ENCODE results near the gene XPO5.
A peak's percentile ranks its signal among the peaks of the same experiment; 100 is the strongest.

XPO5 gene

GRCh38 chr6:43494766-43495165 is 81.1 kb downstream of the XPO5 start:
- no peak for DNase-seq

DNA sequence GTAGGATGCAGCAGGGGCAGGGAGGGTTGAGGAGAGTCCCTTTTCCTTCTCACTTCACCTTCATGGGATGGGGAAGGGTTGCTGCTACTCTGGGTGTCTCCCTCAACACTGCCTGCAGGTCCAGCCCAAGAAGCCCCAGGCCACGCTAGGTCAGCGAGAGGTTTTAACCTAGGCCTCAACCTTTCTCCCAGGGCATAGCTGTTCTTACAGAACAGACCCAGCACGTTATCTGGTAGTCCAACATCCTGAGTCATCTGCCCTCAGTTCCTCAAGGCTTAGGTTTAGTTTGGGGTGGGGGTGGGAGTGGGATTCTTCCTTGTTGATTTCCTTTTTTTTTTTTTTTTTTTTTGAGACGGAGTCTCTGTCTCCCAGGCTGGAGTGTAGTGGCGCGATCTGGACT is 81.5 kb downstream of the XPO5 start:
- no peak for DNase-seq

- DNase-seq: no peak
Measured at GRCh38 chr6:43493833-43494232, 82.0 kb downstream of the XPO5 start.

- DNase-seq: no peak
Measured at GRCh38 chr6:43493230-43493629, 82.6 kb downstream of the XPO5 start.

- no peak for DNase-seq
Measured at GRCh38 chr6:43492673-43493072, 83.2 kb downstream of the XPO5 start.

DNA sequence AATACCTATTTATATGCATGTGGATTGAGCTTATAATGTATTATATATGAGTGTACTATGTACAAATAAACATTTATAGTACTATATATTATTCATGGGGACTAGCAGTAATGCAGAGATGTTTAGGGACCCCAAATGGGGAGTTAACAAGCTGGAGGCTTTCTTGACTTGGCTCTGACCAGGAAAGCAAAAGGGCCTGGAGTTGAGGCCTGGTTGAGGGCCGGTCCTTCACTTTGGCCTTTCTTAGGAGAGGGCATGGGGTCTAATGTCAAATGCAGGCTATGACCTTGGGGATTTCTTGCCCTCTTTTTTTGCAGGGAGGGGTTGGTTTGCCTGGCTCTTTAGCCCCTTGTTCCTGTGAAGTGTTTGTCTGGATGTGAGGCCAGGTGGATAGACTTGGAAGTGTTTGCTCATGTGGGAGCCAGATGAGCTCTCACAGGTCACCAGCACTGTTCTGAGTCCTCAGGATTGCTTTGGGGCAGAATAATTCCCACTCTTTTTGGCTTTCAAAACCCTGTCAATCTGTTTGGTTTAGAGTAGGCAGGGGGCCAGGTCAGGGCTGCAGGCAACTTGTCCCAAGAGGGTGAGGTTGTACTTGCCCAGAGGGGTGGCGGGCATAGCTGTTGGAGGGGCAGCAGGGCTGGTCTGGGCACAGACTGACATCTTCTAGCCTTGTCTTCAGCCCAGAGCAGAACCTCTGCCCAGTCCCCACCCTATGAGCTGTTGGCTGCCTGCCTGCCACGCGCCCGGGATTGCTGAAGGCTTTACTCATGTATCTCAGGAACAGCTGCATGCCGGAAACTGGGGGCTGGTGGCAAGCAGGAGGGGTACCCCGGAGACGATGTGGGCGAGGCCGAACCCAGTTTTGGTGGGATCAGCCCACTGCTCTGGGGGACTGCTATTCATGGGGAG is 83.8 kb downstream of the XPO5 start:
- no peak for DNase-seq

DNA sequence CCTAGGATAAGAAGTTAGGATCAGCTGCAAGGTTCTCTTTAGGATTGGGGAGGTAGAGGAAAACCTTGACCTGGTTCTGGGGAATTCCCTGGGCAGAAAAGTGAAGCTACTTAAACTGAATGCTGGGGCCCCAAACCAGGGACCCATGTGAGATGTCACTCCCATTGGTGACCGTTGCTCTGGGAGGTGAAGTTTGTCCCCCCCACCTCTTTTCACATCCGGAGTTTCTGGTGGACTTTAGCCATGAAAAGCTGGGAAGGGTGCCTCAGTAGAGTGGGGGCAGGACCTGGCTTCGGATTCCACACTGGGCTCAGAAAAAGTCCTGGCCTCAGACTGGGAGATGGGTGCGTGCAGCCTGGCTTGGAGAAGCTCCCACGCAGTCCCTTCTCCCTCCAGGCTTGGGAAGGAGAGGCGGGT is 85.3 kb downstream of the XPO5 start:
- DNase-seq: no peak

DNA sequence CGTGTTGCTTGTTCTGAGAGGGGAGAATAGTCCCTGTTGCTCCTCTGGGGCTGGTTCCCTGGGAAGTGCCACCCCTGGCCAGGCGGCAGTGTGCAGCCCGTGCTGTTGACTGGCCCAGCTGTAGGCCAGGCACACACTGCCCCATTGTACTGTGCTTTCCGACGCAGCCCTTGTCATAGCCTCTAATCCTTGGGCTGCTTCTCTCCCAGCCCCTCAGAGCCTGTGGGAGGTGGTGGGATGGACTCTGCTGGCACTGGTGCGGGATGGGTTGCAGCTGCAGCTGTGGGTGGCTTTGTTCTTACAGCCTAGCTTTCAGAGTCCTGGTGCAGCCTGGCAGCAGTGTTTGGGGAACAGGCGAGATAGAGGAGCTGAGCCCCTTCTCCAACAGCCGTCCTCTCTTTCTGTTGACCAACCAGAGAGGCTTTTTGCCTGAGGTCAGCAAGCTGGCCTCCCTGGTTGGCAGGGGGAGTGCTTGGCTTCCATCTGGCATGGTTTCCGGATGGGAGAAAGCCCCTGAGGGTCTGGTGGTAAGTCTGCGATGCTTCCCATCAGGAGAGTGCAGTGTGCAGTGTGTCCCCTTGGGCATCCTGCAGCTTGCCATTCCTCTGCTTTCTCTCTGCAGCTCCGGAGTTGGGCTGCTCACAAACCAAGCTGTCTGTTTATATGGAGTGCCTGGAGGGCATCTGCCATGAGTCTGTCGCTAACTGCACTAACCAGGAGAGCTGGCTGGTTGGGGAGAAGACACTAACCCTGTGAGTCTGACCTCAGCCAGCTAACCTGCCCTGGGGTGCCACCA is 86.4 kb downstream of the XPO5 start:
- DNase-seq: no peak

DNA sequence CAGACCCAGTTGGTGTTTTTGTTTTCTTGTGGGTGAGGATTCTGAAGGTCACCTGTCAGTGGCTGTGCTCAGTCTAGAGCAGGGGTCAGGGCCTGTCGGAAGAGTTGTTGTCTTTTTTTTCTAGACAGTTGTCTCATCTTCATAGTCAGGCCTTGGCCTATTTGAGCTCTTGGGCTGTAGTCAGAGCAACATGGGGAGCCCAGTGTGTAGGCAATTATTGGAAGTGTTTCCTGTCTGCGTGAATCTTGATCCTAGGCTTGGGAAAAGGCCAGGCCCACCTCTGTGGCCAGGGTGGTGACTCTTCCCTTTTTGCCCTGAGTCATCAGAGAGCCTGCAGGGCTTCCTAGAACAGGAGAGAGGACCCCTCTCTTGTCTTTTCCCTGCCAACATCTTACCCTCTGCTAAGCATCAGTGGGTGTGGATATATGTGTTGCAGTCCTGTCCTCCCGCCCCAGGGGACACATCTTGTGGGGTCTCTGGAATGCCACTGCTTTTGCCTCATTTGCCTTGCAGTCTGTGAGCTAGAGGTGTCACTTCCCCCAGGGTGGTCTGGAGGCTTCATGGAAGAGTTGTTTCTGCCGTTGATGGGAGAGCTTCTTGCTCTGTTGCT is 87.1 kb downstream of the XPO5 start:
- no peak for DNase-seq

DNA sequence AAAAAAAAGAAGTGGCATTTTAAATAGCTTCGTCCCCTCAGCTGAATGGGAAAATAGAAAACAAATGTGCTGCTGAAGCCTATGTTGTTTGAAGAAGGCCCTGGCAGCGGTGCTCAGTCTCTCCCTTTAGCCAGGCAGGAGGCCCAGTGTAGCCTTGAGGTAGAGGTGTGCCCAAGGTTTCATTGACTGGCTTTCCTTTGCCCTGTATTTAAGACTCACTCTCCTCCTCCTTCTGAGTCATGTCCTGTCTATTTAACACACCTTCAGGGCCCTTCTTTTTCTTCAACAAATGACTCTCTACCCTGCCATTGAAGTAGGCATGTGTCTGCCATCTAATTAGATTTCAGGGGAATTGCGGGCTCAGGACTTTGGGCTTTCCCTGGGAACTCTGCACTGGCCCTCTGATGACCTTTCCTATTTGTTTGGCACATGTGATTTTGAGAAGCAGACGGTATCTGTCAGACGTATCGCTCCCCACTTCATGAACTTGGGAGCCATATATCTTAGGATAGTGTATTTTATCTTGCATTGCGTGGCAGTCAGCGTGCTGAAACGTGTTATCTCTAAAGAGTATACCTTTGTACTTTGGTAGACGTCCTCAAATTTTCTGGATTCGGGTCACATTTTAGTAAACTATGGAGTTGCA is 94.1 kb downstream of the XPO5 start:
- DNase-seq: no peak

DNA sequence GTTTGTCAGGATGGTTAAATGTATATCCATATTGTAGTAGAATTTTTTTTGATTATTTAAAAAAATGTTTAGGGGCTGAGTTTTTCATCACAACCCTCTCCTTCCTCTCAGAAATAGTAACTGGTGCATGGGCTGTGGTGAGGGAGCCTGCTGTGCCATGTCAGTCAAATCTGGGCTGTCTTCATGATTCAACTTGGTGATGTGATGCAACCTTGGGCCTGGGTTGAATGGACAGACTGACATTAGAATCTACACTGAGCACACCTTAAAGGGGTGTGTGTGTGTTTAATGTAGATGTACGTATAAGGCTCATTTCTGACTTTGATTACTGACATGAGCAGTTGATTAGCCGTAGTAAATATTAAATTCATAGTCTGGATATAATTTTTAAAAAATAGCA is 94.8 kb downstream of the XPO5 start:
- no peak for DNase-seq

DNA sequence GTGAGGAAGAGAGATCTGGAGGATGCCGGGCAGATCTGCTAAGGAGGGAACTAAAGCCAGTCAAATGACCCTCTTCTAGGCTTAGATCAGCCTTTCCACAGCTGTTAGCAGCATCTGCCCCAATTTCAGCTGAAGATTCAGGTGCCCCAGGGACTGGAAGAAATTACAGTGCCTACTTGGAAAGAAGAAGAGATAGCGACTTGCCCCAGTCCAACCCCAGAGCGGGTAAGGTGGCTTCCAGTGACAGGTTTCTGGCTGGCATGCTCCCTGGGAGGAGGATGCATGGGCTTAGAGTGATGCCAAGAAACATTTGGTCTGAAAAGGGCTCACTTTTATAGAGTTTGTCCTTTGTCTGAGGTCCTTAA is 97.8 kb downstream of the XPO5 start:
- DNase-seq: peak; percentile 60

DNA sequence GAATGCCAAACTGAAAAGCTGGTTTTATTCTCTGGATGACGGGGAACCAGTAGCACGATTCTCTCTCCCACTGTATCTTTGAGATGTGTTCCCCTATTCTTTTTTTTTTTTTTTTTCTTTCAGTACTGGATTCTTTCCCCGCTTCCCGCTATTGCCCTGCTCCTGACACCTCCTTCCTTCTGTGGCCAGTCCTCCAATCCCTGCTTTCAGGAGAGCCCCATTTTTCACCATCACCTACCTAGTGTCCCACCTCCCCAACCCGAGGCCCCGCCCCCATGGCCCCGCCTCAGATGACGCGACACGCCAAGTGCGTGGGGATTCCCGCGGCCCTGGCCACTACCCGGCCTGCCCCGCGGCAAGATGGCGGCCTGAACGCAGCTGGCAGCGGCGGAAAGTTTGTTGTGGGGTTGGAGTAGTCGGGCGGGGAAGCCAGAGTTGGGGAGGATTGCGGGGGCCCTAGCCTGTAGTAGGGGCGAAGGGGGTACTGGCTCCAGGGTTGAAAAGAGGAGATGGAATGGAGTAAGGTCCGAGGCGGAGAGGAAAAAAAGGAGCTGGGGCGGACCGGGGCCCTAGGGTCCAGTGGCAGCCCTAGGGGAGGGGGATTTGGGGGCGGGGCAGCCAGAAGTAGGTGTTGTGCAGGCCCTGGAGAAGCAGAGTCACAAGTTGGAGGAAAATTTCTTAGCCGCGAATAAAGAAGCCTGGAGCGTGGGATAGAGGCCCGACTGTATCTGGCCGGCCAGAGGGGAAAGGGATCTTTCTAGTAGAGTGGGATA is 98.4 kb downstream of the XPO5 start, which contains the start of gene TJAP1:
TSS of gene TJAP1 (plus strand) at position 336 of the 773 bp plus-strand sequence. CDS start 21,432 bp downstream, outside the sequence.
- peak; percentile 94 for DNase-seq

DNA sequence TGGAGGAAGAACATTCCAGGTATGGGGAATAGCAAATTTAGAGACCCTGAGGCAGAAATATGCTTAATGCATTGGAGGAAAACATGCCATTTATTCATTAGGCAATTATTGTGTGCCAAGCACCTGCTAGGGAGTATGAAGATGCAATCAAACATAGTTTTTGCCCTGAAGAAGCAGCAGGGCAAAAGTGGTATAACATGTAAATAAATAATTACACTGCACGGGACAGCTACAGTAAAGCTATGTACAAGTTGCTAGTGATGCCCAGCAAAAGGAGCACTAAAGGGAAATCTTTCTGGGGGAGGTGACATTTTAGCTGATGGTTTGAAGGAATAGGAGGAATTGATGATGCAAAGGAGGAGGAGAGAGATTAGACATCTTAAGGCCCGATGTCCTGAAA is 99.1 kb downstream of the XPO5 start:
- DNase-seq: no peak

DNA sequence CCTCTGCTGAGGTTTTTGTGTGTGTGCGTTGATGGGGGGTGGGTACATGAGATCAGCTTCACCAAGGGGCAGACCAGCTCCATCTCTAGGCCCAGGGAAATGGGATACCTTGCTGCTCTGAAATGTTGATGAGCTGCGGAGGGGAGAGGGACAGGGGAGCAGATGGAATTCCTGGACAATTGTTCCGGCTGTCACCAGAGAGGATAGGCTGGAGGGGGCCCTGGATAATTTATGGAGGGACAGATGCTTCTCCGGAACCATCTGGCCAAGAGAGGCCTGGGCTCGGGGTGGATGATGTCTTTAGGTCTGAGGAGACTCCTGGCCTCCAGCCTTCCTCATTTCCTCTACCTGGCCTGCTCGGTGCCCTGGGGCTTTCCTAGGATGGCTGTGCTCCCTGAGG is 100.3 kb downstream of the XPO5 start:
- DNase-seq: peak; percentile 93

GRCh38 chr6:43472515-43472914 is 103.3 kb downstream of the XPO5 start:
- DNase-seq: no peak
